Stomach (tissue), 9 donors: ENCODE data around the gene LRCH4. TPM values are rescaled to one million over a fixed set of nuclear protein-coding genes. Genes with fewer than 3 reads are reported as not detected.
A peak's percentile ranks its signal among the peaks of the same experiment; 100 is the strongest.

Experiments used
- DNase-seq, 2 donors: peaks; one replicate each; pipeline versions ENCODE4 v3.0.0 to v3.0.0-alpha.2; 2013 to 2019
- H3K27ac ChIP-seq, 5 donors: fragments of 200-600 bp in 4 of 5; sonication (generic) in 4 of 5; one replicate each; pipeline ENCODE4 v1.5.1; 2013 to 2019; ENCODE audit warnings: mild to moderate bottlenecking in 1 of 5, moderate library complexity in 1 of 5
- H3K27me3 ChIP-seq, 3 donors: fragments of 200-600 bp; sonication (generic); one replicate each; pipeline ENCODE4 v1.5.1; 2017 to 2019; ENCODE audit warnings: mixed run types in 1 of 3
- H3K36me3 ChIP-seq, 4 donors: fragments of 200-600 bp; sonication (generic); 1 replicate in 3 of 4; 2 replicates in 1 of 4; pipeline ENCODE4 v1.5.1; 2016 to 2019
- H3K4me1 ChIP-seq, 4 donors: fragments of 200-600 bp; sonication (generic); one replicate each; pipeline ENCODE4 v1.5.1; 2016 to 2019
- H3K4me3 ChIP-seq, 4 donors: fragments of 200-600 bp; sonication (generic) in 3 of 4; one replicate each; pipeline ENCODE4 v1.5.1; 2016 to 2019; ENCODE audit warnings: mild to moderate bottlenecking in 1 of 4
- H3K9me3 ChIP-seq, 4 donors: fragments of 200-600 bp; sonication (generic); one replicate each; pipeline ENCODE4 v1.5.1; 2016 to 2019
- CTCF ChIP-seq, 7 experiments: fragments of 450-650 bp in 4 of 7; fragments of 200-600 bp in 3 of 7; sonication (generic) in 3 of 7; IDR thresholded peaks; one replicate each; pipeline ENCODE4 v1.5.1; 2016 to 2019; ENCODE audit warnings: antibody characterized with exemption in 7 of 7, control low read depth in 2 of 7, mild to moderate bottlenecking in 1 of 7
- EP300 ChIP-seq: sonication (generic); formaldehyde crosslinking; IDR thresholded peaks from one replicate; pipeline ENCODE4 v1.6.1; 2017; ENCODE audit warnings: antibody characterized with exemption
- POLR2A ChIP-seq, 4 donors: fragments of 450-650 bp; IDR thresholded peaks; one replicate each; pipeline ENCODE4 v1.6.1; 2016; ENCODE audit warnings: antibody characterized with exemption in 4 of 4, control low read depth in 2 of 4, mild to moderate bottlenecking in 1 of 4, moderate library complexity in 1 of 4
- POLR2AphosphoS5 ChIP-seq, 3 donors: sonication (generic); formaldehyde crosslinking; IDR thresholded peaks; one replicate each; pipeline ENCODE4 v1.6.1; 2016; ENCODE audit warnings: antibody characterized with exemption in 3 of 3
- WGBS, 5 donors: extraction: QIAGEN DNeasy Blood & Tissue Kit in 3 of 5; methylation state at CpG; one replicate each; pipeline versions ENCODE4 v1.1.5 to v1.1.7; 2013 to 2018; 5-methylcytosine and 5-hydroxymethylcytosine counted together
- intact Hi-C: fragments of 100-400 bp; cut with DNase I; formaldehyde crosslinking; loops from one replicate; pipeline ENCODE4 v1.15.1; 2023; ENCODE audit warnings: low total_unique reads
- polyA plus RNA-seq, 3 donors: library from polyadenylated mRNA; stranded (reverse); fragments of 200-250 nt; gene quantifications; one replicate each; pipeline ENCODE4 v1.2.3, GENCODE V29; 2013
- total RNA-seq, 5 donors: library from RNA; depleted of rRNA; stranded (reverse); fragments of >200 nt; gene quantifications; one replicate each; pipeline versions ENCODE4 v1.1.0 to v1.2.3, GENCODE V29; 2014 to 2016
- donor health status: healthy with polysubstance abuse.
- donor health status: Bipolar disorder and iron deficiency.
- donor health status: healthy.

Gene LRCH4
- total and polyA plus RNA-seq, 8 donors = 23.5 to 263 (median 46.9) TPM

- DNase-seq = peak in 1 of 2 donors; percentile 31
- intact Hi-C loops = no loop called here
- H3K9me3 ChIP-seq = no peaks in the 10 kb centered on the region
- peaks cover 0 to 50% (median 7%) of the 10 kb centered on the region in 3 donors for H3K27me3 ChIP-seq
- H3K27ac ChIP-seq = no peak overlapping the region
- no peak for TF ChIP-seq POLR2AphosphoS5 (IDR thresholded peaks at IDR 0.05)
- TF ChIP-seq EP300 = no peak
- no peak for TF ChIP-seq POLR2A (IDR thresholded peaks at IDR 0.05)
- no peak for TF ChIP-seq CTCF (IDR thresholded peaks at IDR 0.05)
- WGBS, 5 donors = 66 to 90% (median 79%) methylated on average over 6 to 11 of the region's 11 CpGs
- H3K4me3 ChIP-seq = no peak overlapping the region
- peaks cover 19 to 27% (median 24%) of the 10 kb centered on the region in 4 donors for H3K4me1 ChIP-seq
- no peaks in the 10 kb centered on the region for H3K36me3 ChIP-seq
Measured at GRCh38 chr7:100629117-100629716, 43.3 kb upstream of the LRCH4 start.

DNA sequence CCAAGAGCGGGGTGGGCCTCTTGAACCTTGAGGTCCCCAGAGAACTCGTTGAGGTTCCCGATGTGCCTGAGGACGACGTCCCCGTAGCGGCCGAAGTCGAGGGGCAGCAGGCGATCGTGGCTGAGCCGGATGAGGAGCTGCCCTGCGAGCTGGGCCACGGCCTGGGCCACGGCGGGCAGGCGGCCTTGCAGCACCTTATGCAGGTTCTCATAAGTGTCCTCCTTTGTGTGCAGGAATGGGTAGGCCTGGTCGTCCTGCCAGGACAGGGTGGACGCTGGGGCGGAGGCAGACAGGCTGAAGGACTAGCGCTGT is 41.3 kb upstream of the LRCH4 start:
- Histone ChIP-seq H3K27me3 (peaks cover 0 to 29% (median 0%) of the 10 kb centered on the region in 3 donors), H3K27ac (peak overlapping the region in 2 of 5 donors; percentile 60 to 69), H3K9me3 (no peaks in the 10 kb centered on the region), H3K36me3 (no peaks in the 10 kb centered on the region), H3K4me1 (peaks cover 7 to 14% (median 13%) of the 10 kb centered on the region in 4 donors), H3K4me3 (peak overlapping the region in 1 of 4 donors; percentile 29)
- 83 to 93% (median 84%) methylated on average over 19 to 21 of the region's 21 CpGs for WGBS, 5 donors
- intact Hi-C loops = no loop called here
- TF ChIP-seq CTCF (IDR thresholded peaks at IDR 0.05) = no peak
- no peak for TF ChIP-seq POLR2AphosphoS5 (IDR thresholded peaks at IDR 0.05)
- no peak for TF ChIP-seq EP300
- no peak for TF ChIP-seq POLR2A (IDR thresholded peaks at IDR 0.05)
- DNase-seq = no peak

GRCh38 chr7:100626530-100627237 is 40.8 kb upstream of the LRCH4 start:
- intact Hi-C loops = no loop called here
- Histone ChIP-seq H3K4me3 (peak overlapping the region; percentile 29 to 38 (median 36)), H3K4me1 (peaks cover 7 to 14% (median 13%) of the 10 kb centered on the region in 4 donors), H3K27ac (peak overlapping the region in 4 of 5 donors; percentile 11 to 69 (median 54)), H3K9me3 (no peaks in the 10 kb centered on the region), H3K27me3 (peaks cover 0 to 24% (median 0%) of the 10 kb centered on the region in 3 donors), H3K36me3 (no peaks in the 10 kb centered on the region)
- peak; percentile 88 to 93 for DNase-seq
- 4 to 13% (median 6%) methylated on average over 9 to 37 of the region's 37 CpGs for WGBS, 5 donors
- peak in 2 of 3 donors; percentile 7 to 19 for TF ChIP-seq POLR2AphosphoS5 (IDR thresholded peaks at IDR 0.05)
- TF ChIP-seq POLR2A (IDR thresholded peaks at IDR 0.05) = no peak

- TF ChIP-seq CTCF (IDR thresholded peaks at IDR 0.05) = no peak
- no peak for TF ChIP-seq POLR2AphosphoS5 (IDR thresholded peaks at IDR 0.05)
- peaks cover 7 to 14% (median 13%) of the 10 kb centered on the region in 4 donors for H3K4me1 ChIP-seq
- no peak overlapping the region for H3K27ac ChIP-seq
- DNase-seq = no peak
- H3K9me3 ChIP-seq = no peaks in the 10 kb centered on the region
- peaks cover 0 to 20% (median 0%) of the 10 kb centered on the region in 3 donors for H3K27me3 ChIP-seq
- intact Hi-C loops = no loop called here
- 6 to 31% (median 12%) methylated on average over 3 of the region's 3 CpGs for WGBS, 5 donors
- H3K4me3 ChIP-seq = peak overlapping the region; percentile 29 to 38 (median 36)
- H3K36me3 ChIP-seq = peaks cover 0 to 4% (median under 1%) of the 10 kb centered on the region in 4 donors
Measured at GRCh38 chr7:100626055-100626454, 40.1 kb upstream of the LRCH4 start.
